Spinal cord (tissue), 10 donors: ENCODE data around the gene KDELR3. TPM values are rescaled to one million over a fixed set of nuclear protein-coding genes. Genes with fewer than 3 reads are reported as not detected.

Experiments
- DNase-seq, 6 donors: peaks; one replicate each; pipeline versions ENCODE4 v3.0.0 to v3.0.0-alpha.2; 2013 to 2015; ENCODE audit warnings: low spot score in 6 of 6, low read depth in 4 of 6
- H3K27ac ChIP-seq: one replicate; pipeline ENCODE4 v1.5.1; 2013; ENCODE audit warnings: low read depth, low read length, control low read depth
- H3K27me3 ChIP-seq: one replicate; pipeline ENCODE4 v1.6.1; 2013; ENCODE audit warnings: low read length; ENCODE audit not compliant: control insufficient read depth, insufficient read depth
- H3K36me3 ChIP-seq: one replicate; pipeline ENCODE4 v1.6.1; 2013; ENCODE audit warnings: low read length; ENCODE audit not compliant: control insufficient read depth, insufficient read depth
- H3K4me1 ChIP-seq: one replicate; pipeline ENCODE4 v1.6.1; 2013; ENCODE audit warnings: low read length; ENCODE audit not compliant: control insufficient read depth, insufficient read depth
- H3K4me3 ChIP-seq: one replicate; pipeline ENCODE4 v1.5.1; 2013; ENCODE audit warnings: low read depth, low read length, control low read depth
- H3K9me3 ChIP-seq: one replicate; pipeline ENCODE4 v1.6.1; 2013; ENCODE audit warnings: low read length; ENCODE audit not compliant: control insufficient read depth, insufficient read depth
- WGBS: methylation state at CpG from one replicate; pipeline ENCODE4 v1.1.5; 2013; ENCODE audit warnings: missing lambda C conversion rate; ENCODE audit not compliant: insufficient coverage; 5-methylcytosine and 5-hydroxymethylcytosine counted together
- polyA plus RNA-seq, 2 donors: library from polyadenylated mRNA; unstranded; fragments of 120-200 nt; gene quantifications; one replicate each; pipeline ENCODE4 v1.2.1, GENCODE V29; 2013; ENCODE audit not compliant: insufficient read length in 2 of 2
- total RNA-seq, 2 donors: library from RNA; depleted of rRNA in 1 of 2; stranded (reverse); fragments of 120-200 nt in 1 of 2; fragments of >200 nt in 1 of 2; gene quantifications; one replicate each; pipeline versions ENCODE4 v1.2.3 to v1.2.4, GENCODE V29; 2013 to 2014
- donor health status: healthy.

The KDELR3 gene
- total and polyA plus RNA-seq, 4 donors: 3.8 to 28.5 (median 18.0) TPM

DNA sequence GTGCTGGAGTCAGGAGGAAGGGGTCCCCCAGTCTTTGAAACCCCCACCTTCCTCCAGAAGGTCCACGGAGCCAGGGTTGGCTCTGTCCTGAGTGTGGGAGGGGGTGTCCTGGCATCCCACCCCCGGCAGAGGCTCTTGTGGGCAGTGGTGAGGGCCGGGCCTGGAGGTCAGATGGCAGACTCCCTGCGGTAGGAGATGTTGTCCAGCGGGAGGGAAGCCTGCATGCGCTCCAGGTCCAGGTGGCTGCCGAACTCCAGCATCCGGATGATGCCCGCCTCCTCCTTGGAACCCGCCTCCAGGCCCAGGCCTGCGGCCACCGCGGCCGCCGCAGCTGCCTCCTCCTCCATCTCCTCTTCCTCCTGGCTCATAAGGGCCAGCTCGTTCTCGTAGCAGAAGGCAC lies 41.3 kb upstream of the KDELR3 start:
- Histone ChIP-seq H3K4me1 (peaks cover 21% of the 10 kb centered on the region), H3K4me3 (no peak overlapping the region), H3K9me3 (no peaks in the 10 kb centered on the region), H3K27ac (no peak overlapping the region), H3K27me3 (no peaks in the 10 kb centered on the region), H3K36me3 (peaks cover 13% of the 10 kb centered on the region)
- 77% methylated on average over 14 of the region's 17 CpGs for WGBS
- no peak for DNase-seq

GRCh38 chr22:38427465-38427864 lies 40.4 kb upstream of the KDELR3 start:
- 97% methylated on average over 36 of the region's 36 CpGs for WGBS
- peaks cover 19% of the 10 kb centered on the region for H3K4me1 ChIP-seq
- no peak for DNase-seq
- no peak overlapping the region for H3K4me3 ChIP-seq
- H3K36me3 ChIP-seq: peaks cover 13% of the 10 kb centered on the region
- H3K27ac ChIP-seq: no peak overlapping the region
- H3K9me3 ChIP-seq: no peaks in the 10 kb centered on the region
- no peaks in the 10 kb centered on the region for H3K27me3 ChIP-seq

- WGBS: 98% methylated on average over 31 of the region's 31 CpGs
- no peak overlapping the region for H3K4me3 ChIP-seq
- no peak overlapping the region for H3K27ac ChIP-seq
- no peaks in the 10 kb centered on the region for H3K27me3 ChIP-seq
- no peak for DNase-seq
- peaks cover 14% of the 10 kb centered on the region for H3K4me1 ChIP-seq
- H3K9me3 ChIP-seq: no peaks in the 10 kb centered on the region
- H3K36me3 ChIP-seq: peaks cover 12% of the 10 kb centered on the region
Observed at GRCh38 chr22:38427940-38428339, 40.0 kb upstream of the KDELR3 start.

DNA sequence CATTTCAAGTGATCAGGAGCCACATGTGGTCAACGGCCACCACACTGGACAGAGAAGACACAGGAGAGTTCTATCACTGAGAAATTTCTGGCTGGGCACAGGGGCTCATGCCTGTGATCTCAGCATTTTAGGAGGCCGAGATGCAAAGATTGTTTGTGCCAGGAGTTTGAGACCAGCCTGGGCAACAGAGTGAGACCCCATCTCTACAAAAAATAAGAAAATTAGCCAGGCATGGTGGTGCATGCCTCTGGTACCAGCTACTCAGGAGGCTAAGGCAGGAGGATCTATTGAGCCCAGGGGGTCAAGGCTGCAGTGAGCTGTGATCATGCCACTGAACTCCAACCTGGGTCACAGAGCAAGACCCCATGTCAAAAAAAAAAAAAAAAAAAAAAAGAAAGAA lies 39.2 kb upstream of the KDELR3 start:
- Histone ChIP-seq H3K27me3 (no peaks in the 10 kb centered on the region), H3K27ac (no peak overlapping the region), H3K4me1 (peaks cover 13% of the 10 kb centered on the region), H3K9me3 (no peaks in the 10 kb centered on the region), H3K4me3 (no peak overlapping the region), H3K36me3 (peaks cover 10% of the 10 kb centered on the region)
- WGBS: 61% methylated on average over 2 of the region's 2 CpGs
- no peak for DNase-seq

- DNase-seq: peak in 4 of 6 donors; percentile 12 to 73 (median 39)
- Histone ChIP-seq H3K4me3 (no peak overlapping the region), H3K36me3 (peaks cover 10% of the 10 kb centered on the region), H3K9me3 (no peaks in the 10 kb centered on the region), H3K27ac (no peak overlapping the region), H3K27me3 (no peaks in the 10 kb centered on the region), H3K4me1 (peaks cover 13% of the 10 kb centered on the region)
- WGBS: 12% methylated on average over 14 of the region's 16 CpGs
Observed at GRCh38 chr22:38429499-38430068, 38.3 kb upstream of the KDELR3 start.

- no peak overlapping the region for H3K27ac ChIP-seq
Observed at GRCh38 chr22:38431266-38432010, 36.5 kb upstream of the KDELR3 start.

DNA sequence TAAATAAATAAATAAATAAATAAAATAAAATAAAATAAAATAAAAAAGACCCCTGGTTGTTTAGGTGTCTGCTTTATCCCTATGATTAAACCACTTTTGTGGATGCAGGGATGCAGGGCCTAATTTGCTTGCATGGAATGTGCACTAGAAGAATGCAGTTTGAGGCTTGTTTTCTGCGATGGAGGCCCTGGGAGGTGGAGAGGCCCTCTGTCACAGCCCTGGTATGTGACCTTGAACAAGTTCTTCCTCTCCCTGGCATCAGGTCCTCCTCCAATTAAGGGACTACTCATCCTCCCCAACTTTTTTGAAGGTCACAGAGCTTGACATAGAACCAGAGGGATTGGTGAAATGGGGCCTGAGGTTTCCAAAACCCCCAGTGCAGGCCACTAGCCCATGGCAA lies 35.6 kb upstream of the KDELR3 start:
- no peak for DNase-seq
- WGBS: no CpG with 5 or more reads among the region's 1 CpG
- Histone ChIP-seq H3K4me1 (peaks cover 13% of the 10 kb centered on the region), H3K27me3 (no peaks in the 10 kb centered on the region), H3K9me3 (no peaks in the 10 kb centered on the region), H3K4me3 (no peak overlapping the region), H3K36me3 (peaks cover 3% of the 10 kb centered on the region), H3K27ac (no peak overlapping the region)

More at GRCh38 chr22:38431266-38432010, 36.5 kb upstream of the KDELR3 start:
- Histone ChIP-seq H3K4me1 (peaks cover 13% of the 10 kb centered on the region), H3K9me3 (no peaks in the 10 kb centered on the region), H3K36me3 (peaks cover 8% of the 10 kb centered on the region), H3K4me3 (no peak overlapping the region), H3K27me3 (no peaks in the 10 kb centered on the region)
- WGBS: 79% methylated on average over 10 of the region's 12 CpGs
- no peak for DNase-seq

DNA sequence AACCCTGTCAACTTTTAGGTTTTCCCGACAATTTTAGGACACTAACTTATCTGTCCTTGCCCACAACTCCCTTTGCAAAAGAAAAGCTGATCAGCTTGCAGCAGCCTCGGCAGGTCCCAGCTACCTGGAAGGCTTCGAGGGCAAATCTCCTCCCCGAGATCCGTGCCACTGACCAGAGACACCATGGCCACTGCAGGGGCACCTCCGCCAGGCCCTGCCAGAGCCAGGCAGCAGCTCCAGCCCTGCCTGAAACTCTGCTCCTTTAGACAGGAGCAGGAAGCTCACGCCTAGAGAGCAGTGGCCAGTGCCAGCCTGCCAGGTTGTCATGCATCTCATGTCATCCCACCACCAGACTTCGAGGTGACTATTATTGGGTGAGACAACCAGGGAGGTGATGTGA lies 34.0 kb upstream of the KDELR3 start:
- no peaks in the 10 kb centered on the region for H3K9me3 ChIP-seq
- 83% methylated on average over 7 of the region's 8 CpGs for WGBS
- no peaks in the 10 kb centered on the region for H3K36me3 ChIP-seq
- no peak for DNase-seq
- H3K4me3 ChIP-seq: no peak overlapping the region
- no peak overlapping the region for H3K27ac ChIP-seq
- peaks cover 13% of the 10 kb centered on the region for H3K4me1 ChIP-seq
- no peaks in the 10 kb centered on the region for H3K27me3 ChIP-seq

DNA sequence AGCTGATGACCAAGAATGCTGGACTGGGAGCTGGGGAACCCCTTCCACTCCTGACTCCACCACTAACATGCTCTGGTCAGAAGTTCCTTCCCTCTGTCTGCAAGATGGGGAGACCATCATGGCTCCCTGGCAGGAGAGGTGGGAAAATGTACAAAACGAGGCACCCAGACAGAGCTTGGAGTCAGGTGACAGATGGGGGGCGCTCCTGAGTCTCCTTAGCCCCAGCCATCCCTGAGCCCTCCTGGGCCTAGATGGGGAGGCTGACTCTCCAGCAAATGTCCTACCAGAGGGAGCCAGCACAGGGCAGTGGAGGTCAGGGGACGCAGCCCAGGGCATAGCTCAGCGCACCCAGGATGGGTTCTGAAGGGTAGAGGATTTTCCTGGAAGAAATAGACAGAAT lies 32.9 kb upstream of the KDELR3 start:
- H3K27me3 ChIP-seq: no peaks in the 10 kb centered on the region
- no peak overlapping the region for H3K27ac ChIP-seq
- 84% methylated on average over 4 of the region's 4 CpGs for WGBS

DNA sequence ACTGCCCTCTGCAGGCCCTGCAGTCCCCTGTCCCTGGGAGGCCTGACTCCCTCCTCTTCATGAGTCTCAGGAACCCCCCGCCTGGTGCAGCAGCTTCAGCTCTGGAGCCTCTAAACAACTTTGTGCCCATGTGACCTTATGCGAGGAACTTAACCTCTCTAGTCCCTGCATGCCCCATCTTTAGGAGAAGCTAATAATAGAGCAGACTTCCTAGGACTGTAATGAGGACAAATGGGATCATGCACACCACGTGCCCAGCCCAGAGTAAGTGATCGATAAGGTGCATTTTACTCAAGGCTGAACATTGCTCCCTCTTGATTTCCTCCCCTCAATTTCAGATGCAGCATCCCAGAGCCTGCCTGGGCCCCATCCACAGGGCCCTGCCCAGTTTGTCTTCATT lies 31.9 kb upstream of the KDELR3 start:
- Histone ChIP-seq H3K27ac (no peak overlapping the region), H3K36me3 (no peaks in the 10 kb centered on the region), H3K27me3 (no peaks in the 10 kb centered on the region), H3K9me3 (no peaks in the 10 kb centered on the region), H3K4me3 (no peak overlapping the region), H3K4me1 (no peaks in the 10 kb centered on the region)
- DNase-seq: no peak
- 59% methylated on average over 4 of the region's 4 CpGs for WGBS

More for the DNA sequence above, 32.9 kb upstream of the KDELR3 start:
- no peak overlapping the region for H3K4me3 ChIP-seq
- H3K36me3 ChIP-seq: no peaks in the 10 kb centered on the region
- no peak for DNase-seq
- no peaks in the 10 kb centered on the region for H3K9me3 ChIP-seq
- peaks cover 2% of the 10 kb centered on the region for H3K4me1 ChIP-seq
